GM18520 (cell line): ENCODE data around the gene PRSS3.
"Not testable (repeated sequence)": the region's sequence is repeated elsewhere in the genome, so short reads cannot be mapped to it uniquely, and the experiment has no call there.

Experiments used
- ATAC-seq: cut with Tn5 transposase; IDR thresholded peaks from one replicate; pipeline ENCODE4 v1.9.1; 2021; ENCODE audit not compliant: unreplicated experiment

PRSS3 gene

GRCh38 chr9:33785914-33786313, 9.4 kb upstream of the PRSS3 start:
- ATAC-seq, result no peak

DNA sequence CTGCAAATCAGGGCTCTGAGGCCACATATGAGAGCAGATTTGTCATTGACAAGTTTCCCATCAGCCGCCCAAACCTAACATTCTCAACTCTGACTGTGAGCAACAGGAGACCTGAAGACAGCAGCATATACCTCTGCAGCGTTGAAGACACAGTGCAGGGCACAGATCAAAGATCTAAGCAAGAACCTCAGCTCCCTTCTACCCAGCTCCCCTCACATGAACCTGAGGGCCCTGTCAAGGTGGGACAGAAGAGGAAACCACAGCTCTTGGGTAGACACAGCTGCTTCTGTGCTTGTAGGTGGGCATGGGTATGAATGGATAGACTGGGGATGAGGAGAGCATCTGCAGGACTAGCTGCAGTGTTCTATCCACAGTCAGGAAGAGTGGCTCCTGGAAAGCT, 8.7 kb upstream of the PRSS3 start:
- no peak for ATAC-seq

DNA sequence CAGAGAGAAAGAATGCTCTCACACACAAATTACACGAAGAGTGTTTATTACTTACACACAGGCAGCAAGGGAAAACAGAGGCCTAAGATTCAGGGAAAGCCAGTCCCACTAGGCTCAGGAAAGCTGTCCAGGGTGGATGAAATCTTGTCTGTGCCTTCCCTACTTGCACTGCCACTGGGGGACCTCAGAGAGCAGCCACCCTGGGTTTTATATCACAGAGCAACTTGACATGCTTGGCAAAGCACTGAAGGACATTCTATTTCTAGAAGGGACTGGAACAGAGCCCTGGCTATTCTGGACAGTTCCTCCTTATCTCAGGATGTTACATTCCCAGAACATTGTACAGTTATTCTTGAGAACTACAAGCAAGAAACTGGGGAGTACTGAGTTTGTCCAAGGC, 7.5 kb upstream of the PRSS3 start:
- no peak for ATAC-seq

GRCh38 chr9:33789429-33789828, 5.9 kb upstream of the PRSS3 start:
- not testable (repeated sequence) for ATAC-seq

DNA sequence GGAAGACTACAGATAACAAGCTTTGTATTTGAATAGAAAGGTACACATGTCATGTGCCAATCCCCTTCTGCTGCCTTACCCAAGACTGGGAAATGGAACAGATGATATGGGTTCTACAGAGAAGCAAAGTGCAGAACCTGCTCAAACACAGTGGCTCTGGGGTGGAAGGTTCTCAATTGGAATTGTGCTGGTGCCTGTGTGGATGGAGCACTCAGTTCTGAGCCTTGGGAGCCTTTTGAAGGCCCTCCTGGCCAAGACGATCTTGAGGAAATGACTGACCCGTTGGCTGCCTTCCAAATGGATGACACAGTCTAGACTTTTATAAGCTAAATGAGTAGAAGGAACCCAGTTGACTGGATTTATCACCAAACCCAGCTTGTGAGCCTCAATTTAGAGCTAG, 4.2 kb upstream of the PRSS3 start:
- ATAC-seq, result no peak

DNA sequence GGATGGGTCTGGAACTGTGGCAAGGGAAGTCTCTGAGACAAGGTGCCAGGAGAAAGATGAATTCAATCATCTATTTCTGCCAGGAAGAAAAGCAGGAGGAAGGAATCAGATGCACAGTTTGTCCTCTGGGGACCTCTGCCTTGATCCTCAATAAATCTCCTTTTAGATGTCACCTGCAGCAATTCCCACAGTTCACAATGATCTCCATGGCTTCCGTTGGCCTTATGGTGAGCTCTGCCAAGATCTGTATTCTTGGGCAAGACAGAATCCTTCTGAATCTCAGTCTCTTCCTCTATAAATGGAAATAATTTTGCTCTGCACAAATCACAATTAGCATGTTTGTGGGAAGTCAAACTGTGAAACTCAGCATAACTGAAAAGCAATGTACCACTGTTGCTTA, 1.9 kb upstream of the PRSS3 start:
- ATAC-seq, result not testable (repeated sequence)

GRCh38 chr9:33794560-33794959, 801 bp upstream of the PRSS3 start:
- no peak for ATAC-seq

GRCh38 chr9:33795819-33796218, 458 bp downstream of the PRSS3 start:
- no peak for ATAC-seq

DNA sequence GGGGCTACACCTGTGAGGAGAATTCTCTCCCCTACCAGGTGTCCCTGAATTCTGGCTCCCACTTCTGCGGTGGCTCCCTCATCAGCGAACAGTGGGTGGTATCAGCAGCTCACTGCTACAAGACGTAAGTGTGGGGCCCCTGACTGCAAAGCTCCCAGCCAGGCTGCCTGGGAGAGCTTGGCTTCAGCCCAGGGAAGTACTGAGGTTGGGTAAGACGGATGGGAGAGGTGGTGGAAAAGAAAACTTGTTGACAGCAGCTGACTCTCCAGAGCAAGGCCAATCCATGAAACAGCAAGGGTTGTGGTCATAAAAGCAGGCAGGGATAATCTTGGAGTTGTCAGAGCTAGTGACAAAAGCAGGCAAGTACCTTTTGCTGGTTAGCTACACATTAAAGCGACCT, 1.3 kb downstream of the PRSS3 start:
- ATAC-seq, result not testable (repeated sequence)

GRCh38 chr9:33797837-33798236, 2.5 kb downstream of the PRSS3 start:
- no peak for ATAC-seq

- ATAC-seq, result no peak
Measured at GRCh38 chr9:33798545-33798944, 3.2 kb downstream of the PRSS3 start.

DNA sequence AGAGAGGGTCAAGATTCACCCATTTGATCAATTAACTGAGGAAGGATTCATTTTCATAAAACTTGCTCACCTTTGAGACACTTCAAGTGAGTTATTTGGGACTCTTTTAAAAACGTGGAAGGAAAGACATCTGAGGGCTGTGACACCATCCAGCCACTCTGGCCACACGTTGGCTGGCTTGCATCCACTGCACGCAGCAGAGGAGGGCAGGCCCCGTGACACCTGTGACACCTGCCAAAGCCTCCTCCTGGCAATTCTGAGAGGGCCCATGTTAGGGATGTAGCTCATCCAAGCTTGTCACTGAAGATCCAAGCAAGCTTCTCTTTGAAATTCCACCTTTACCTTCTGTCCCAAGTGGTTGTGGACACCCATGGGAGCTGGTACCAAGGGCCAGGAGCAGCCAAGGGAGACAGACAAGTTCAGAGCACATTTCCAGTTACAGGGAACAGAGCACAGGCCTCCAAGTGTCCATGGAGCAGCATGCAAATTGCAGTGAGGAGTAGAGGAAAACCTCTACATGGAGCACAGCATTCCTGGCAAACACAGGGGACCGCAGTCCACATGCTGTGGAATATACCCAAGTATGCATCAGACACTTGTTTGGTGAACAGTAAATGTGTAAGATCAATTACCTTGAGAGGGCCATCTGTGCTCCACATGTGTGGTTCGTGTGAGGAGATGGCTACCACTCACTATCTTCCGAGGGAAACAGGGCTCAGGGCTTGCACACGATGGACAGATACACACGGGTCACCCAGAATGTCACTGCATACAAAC, 4.8 kb downstream of the PRSS3 start:
- ATAC-seq, result no peak

- no peak for ATAC-seq
Measured at GRCh38 chr9:33800886-33801285, 5.5 kb downstream of the PRSS3 start.

GRCh38 chr9:33801943-33802500, 6.7 kb downstream of the PRSS3 start:
- ATAC-seq, result not testable (repeated sequence)

DNA sequence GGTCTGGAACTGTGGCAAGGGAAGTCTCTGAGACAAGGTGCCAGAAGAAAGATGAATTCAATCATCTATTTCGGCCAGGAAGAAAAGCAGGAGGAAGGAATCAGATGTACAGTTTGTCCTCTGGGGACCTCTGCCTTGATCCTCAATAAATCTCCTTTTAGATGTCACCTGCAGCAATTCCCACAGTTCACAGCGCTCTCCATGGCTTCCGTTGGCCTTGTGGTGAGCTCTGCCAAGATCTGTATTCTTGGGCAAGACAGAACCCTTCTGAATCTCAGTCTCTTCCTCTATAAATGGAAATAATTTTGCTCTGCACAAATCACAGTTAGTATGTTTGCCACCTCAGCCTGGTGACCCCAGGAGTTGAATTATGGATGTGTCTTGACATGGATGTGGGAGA, 8.8 kb downstream of the PRSS3 start:
- not testable (repeated sequence) for ATAC-seq

- not testable (repeated sequence) for ATAC-seq
Measured at GRCh38 chr9:33807156-33807555, 11.8 kb downstream of the PRSS3 start.

GRCh38 chr9:33808979-33809322, 13.6 kb downstream of the PRSS3 start:
- ATAC-seq, result not testable (repeated sequence)

- ATAC-seq, result no peak
Measured at GRCh38 chr9:33809506-33809905, 14.1 kb downstream of the PRSS3 start.

- ATAC-seq, result no peak
Measured at GRCh38 chr9:33813712-33814641, 18.6 kb downstream of the PRSS3 start.

- no peak for ATAC-seq
Measured at GRCh38 chr9:33815781-33816180, 20.4 kb downstream of the PRSS3 start.

DNA sequence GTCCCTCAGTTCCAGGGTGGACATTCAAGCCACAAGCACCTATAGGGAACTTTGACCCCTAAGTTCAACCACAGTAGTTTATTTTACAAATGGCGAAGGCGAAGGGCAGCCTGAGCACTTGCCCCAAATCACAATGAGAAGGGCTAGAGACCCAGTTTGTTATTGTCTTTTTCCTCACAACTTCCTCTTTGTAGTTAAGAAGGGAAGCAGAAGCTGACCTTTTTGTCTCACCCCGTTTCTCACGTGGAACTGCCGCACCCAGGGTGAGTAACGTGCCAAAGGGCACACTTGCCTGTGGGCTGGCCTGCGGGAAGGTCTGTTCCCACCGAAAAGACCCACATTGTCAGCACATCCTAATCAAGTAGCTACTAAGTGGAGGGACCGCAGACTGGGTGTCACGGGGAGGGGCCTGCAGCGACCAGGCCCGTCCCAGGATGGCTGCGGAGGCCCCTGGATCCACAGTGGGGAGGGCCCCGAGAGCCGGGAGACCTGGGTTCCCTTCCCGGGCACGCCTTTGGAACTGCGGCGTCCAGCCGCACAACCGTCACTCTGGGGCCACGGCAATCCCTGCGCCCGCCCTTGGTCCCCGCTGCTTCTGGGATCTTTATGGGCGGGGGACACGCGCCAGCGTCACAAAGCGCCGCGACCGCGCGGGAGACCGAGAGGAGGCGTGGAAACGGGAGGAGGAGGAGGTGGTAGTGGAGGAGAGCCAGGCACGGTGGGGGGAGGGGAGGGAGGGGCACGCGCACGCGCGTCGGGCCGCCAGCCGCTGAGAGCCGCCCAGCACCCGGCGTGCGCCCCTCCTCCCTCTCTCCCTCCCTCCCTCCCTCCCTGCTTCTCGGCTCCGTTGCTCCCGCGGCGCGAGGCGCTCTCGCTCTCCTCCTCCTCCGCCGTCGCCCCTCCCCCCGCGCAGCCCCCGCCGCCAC, 21.2 kb downstream of the PRSS3 start, which contains the start of gene UBE2R2:
UBE2R2 (plus strand) TSS at position 834 of the 926 bp plus-strand sequence. CDS start 598 bp downstream, outside the sequence.
- ATAC-seq, result peak; percentile 39
